ENCODE data around the gene PHOSPHO2.
"Not testable (repeated sequence)": the region's sequence is repeated elsewhere in the genome, so short reads cannot be mapped to it uniquely, and the experiment has no call there.

Gene PHOSPHO2

DNA sequence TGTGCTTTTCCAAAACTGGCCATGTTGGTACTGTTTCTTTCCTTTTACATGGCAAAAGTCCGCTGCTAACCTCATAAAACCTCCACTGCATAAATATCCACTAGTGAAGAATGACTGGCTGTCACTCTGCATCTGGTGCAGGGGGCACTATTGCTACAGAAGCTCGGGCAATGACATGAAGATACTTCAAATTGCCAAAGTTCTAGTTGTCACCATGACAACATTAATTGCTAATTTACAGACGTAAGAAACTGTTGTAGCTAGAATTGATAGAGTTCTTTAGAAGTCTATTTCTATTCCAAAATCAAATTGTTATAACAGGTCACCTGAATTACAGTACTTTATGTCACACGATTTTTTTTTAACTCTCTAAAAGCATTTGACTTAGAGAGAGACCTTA, 909 bp upstream of the PHOSPHO2 start:
- WGBS, 2 donors (ENCODE audit: extremely low coverage in 2 of 2, insufficient read length in 2 of 2, insufficient replicate concordance in 1 of 2) = no CpG with 5 or more reads among the region's 4 CpGs
- H2BK120ac ChIP-seq (ENCODE audit: low read depth, low read length) = no peak overlapping the region
- H4K8ac ChIP-seq (ENCODE audit: low read depth, low read length) = no peak overlapping the region
- H3K23ac ChIP-seq (ENCODE audit: low read depth, low read length, poor library complexity) = no peak overlapping the region
- no peak overlapping the region for H2BK12ac ChIP-seq (ENCODE audit: low read length)
- H2AFZ ChIP-seq (ENCODE audit: low read length) = peak overlapping the region; percentile 88
- H3K18ac ChIP-seq (ENCODE audit: low read length) = no peak overlapping the region
- no peak for DNase-seq (ENCODE audit: low spot score)
- H3K9me3 ChIP-seq (replicated peaks in 1 of 2; ENCODE audit: control insufficient read depth in 2 of 2, insufficient read depth in 1 of 2, low read depth in 1 of 2, low read length in 2 of 2) = peaks cover 1 to 11% of the 10 kb centered on the region in 2 donors
- no peak overlapping the region for H3K9ac ChIP-seq (ENCODE audit: low read depth, low read length, poor library complexity)
- no peaks in the 10 kb centered on the region for H3K4me1 ChIP-seq (ENCODE audit: control insufficient read depth in 2 of 2, insufficient read depth in 1 of 2, low read depth in 1 of 2, low read length in 2 of 2)
- peak overlapping the region in 1 of 2 donors; percentile 67 for H3K4me3 ChIP-seq (ENCODE audit: low read length in 2 of 2)
- no peak overlapping the region for H2BK5ac ChIP-seq (ENCODE audit: low read length)
- H3K4ac ChIP-seq (ENCODE audit: low read length) = no peak overlapping the region
- no peak overlapping the region for H4K91ac ChIP-seq (ENCODE audit: low read depth, low read length, poor library complexity)
- H3K27me3 ChIP-seq (ENCODE audit: control insufficient read depth in 3 of 3, insufficient read depth in 3 of 3, low read depth in 1 of 3, low read length in 3 of 3) = no peaks in the 10 kb centered on the region
- H2BK15ac ChIP-seq (ENCODE audit: low read length) = no peak overlapping the region
- H3K27ac ChIP-seq (replicated peaks; ENCODE audit: low read length) = no peak overlapping the region
- H3K4me2 ChIP-seq (ENCODE audit: insufficient read depth, low read length, poor library complexity, severe bottlenecking) = no peak overlapping the region
- H2AK5ac ChIP-seq (ENCODE audit: low read depth, low read length) = no peak overlapping the region
- H3K14ac ChIP-seq (ENCODE audit: low read length) = no peak overlapping the region
- H3K79me1 ChIP-seq (ENCODE audit: low read depth, low read length) = no peaks in the 10 kb centered on the region
- H3K36me3 ChIP-seq (replicated peaks in 1 of 2; ENCODE audit: control insufficient read depth in 2 of 2, insufficient read depth in 2 of 2, low read length in 2 of 2) = peaks cover 2 to 26% of the 10 kb centered on the region in 2 donors

DNA sequence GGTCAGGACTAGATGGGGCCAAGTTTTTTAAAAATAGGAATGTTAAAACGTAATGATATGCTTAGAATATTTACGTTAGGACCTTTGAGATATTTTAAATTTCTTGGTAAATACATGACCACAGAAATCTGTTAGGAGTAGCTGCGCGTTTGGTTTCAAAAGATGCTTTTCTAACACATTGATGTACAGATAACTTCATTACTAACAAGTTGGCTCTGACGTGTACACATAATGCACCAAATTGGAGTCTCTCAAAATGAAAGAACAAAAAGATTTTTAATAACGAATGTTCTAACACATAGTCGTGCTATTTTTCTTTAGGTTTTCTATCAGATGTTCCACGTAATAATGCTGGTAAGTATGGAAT, 608 bp downstream of the PHOSPHO2 start:
- no peak overlapping the region for H3K4ac ChIP-seq (ENCODE audit: low read length)
- no peak overlapping the region for H3K23ac ChIP-seq (ENCODE audit: low read depth, low read length, poor library complexity)
- no peaks in the 10 kb centered on the region for H3K27me3 ChIP-seq (ENCODE audit: control insufficient read depth in 3 of 3, insufficient read depth in 3 of 3, low read depth in 1 of 3, low read length in 3 of 3)
- H2BK5ac ChIP-seq (ENCODE audit: low read length) = no peak overlapping the region
- H4K8ac ChIP-seq (ENCODE audit: low read depth, low read length) = no peak overlapping the region
- peak overlapping the region; percentile 67 to 90 for H3K4me3 ChIP-seq (ENCODE audit: low read length in 2 of 2)
- no peak overlapping the region for H4K91ac ChIP-seq (ENCODE audit: low read depth, low read length, poor library complexity)
- H2BK120ac ChIP-seq (ENCODE audit: low read depth, low read length) = no peak overlapping the region
- peaks cover 2 to 41% of the 10 kb centered on the region in 2 donors for H3K36me3 ChIP-seq (replicated peaks in 1 of 2; ENCODE audit: control insufficient read depth in 2 of 2, insufficient read depth in 2 of 2, low read length in 2 of 2)
- no peak overlapping the region for H3K14ac ChIP-seq (ENCODE audit: low read length)
- no peak overlapping the region for H3K9ac ChIP-seq (ENCODE audit: low read depth, low read length, poor library complexity)
- H2AFZ ChIP-seq (ENCODE audit: low read length) = peak overlapping the region; percentile 88
- H3K4me1 ChIP-seq (ENCODE audit: control insufficient read depth in 2 of 2, insufficient read depth in 1 of 2, low read depth in 1 of 2, low read length in 2 of 2) = no peaks in the 10 kb centered on the region
- no peak overlapping the region for H2AK5ac ChIP-seq (ENCODE audit: low read depth, low read length)
- no peak overlapping the region for H2BK12ac ChIP-seq (ENCODE audit: low read length)
- H3K9me3 ChIP-seq (replicated peaks in 1 of 2; ENCODE audit: control insufficient read depth in 2 of 2, insufficient read depth in 1 of 2, low read depth in 1 of 2, low read length in 2 of 2) = peaks cover 1 to 7% of the 10 kb centered on the region in 2 donors
- H3K4me2 ChIP-seq (ENCODE audit: insufficient read depth, low read length, poor library complexity, severe bottlenecking) = peak overlapping the region; percentile 93
- H3K79me1 ChIP-seq (ENCODE audit: low read depth, low read length) = no peaks in the 10 kb centered on the region
- no peak for DNase-seq (ENCODE audit: low spot score)
- H3K27ac ChIP-seq (replicated peaks; ENCODE audit: low read length) = no peak overlapping the region
- H3K18ac ChIP-seq (ENCODE audit: low read length) = no peak overlapping the region
- no CpG with 5 or more reads among the region's 8 CpGs for WGBS, 2 donors (ENCODE audit: extremely low coverage in 2 of 2, insufficient read length in 2 of 2, insufficient replicate concordance in 1 of 2)
- no peak overlapping the region for H2BK15ac ChIP-seq (ENCODE audit: low read length)

GRCh38 chr2:169696381-169696780, 2.1 kb downstream of the PHOSPHO2 start:
- DNase-seq (ENCODE audit: low spot score) = no peak

DNA sequence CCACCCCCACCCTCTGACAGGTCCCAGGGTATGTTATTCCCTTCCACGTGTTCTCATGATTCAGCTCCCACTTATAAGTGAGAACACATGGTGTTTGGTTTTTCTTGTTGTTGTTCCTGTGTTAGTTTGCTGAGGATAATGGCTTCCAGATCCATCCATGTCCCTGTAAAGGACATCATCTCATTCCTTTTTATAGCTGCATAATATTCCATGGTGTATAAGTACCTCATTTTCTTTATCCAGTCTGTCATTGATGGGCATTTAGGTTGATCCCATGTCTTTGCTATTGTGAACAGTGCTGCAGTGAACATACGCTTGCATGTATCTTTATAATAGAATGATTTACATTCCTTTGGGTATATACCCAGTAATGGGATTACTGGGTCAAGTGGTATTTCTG, 4.9 kb downstream of the PHOSPHO2 start:
- not testable (repeated sequence) for H2AFZ ChIP-seq (ENCODE audit: low read length); H3K23ac ChIP-seq (ENCODE audit: low read depth, low read length, poor library complexity); H3K79me1 ChIP-seq (ENCODE audit: low read depth, low read length)

More at GRCh38 chr2:169696381-169696780, 2.1 kb downstream of the PHOSPHO2 start:
- no peak overlapping the region for H2AFZ ChIP-seq (ENCODE audit: low read length)
- no peak overlapping the region for H3K4me2 ChIP-seq (ENCODE audit: insufficient read depth, low read length, poor library complexity, severe bottlenecking)
- H3K14ac ChIP-seq (ENCODE audit: low read length) = no peak overlapping the region
- H3K9me3 ChIP-seq (replicated peaks in 1 of 2; ENCODE audit: control insufficient read depth in 2 of 2, insufficient read depth in 1 of 2, low read depth in 1 of 2, low read length in 2 of 2) = peaks cover 0 to 2% of the 10 kb centered on the region in 2 donors
- no peak overlapping the region for H3K9ac ChIP-seq (ENCODE audit: low read depth, low read length, poor library complexity)
- no peak overlapping the region for H3K27ac ChIP-seq (replicated peaks; ENCODE audit: low read length)
- no peak overlapping the region for H3K18ac ChIP-seq (ENCODE audit: low read length)
- no peak overlapping the region for H2BK15ac ChIP-seq (ENCODE audit: low read length)
- H3K4me3 ChIP-seq (ENCODE audit: low read length in 2 of 2) = no peak overlapping the region
- no peak overlapping the region for H3K23ac ChIP-seq (ENCODE audit: low read depth, low read length, poor library complexity)
- H2AK5ac ChIP-seq (ENCODE audit: low read depth, low read length) = no peak overlapping the region
- H3K79me1 ChIP-seq (ENCODE audit: low read depth, low read length) = no peaks in the 10 kb centered on the region
- H3K36me3 ChIP-seq (replicated peaks in 1 of 2; ENCODE audit: control insufficient read depth in 2 of 2, insufficient read depth in 2 of 2, low read length in 2 of 2) = peaks cover 2 to 48% of the 10 kb centered on the region in 2 donors
- no peak overlapping the region for H2BK12ac ChIP-seq (ENCODE audit: low read length)
- no peak overlapping the region for H3K4ac ChIP-seq (ENCODE audit: low read length)
- no peak overlapping the region for H4K8ac ChIP-seq (ENCODE audit: low read depth, low read length)
- no peaks in the 10 kb centered on the region for H3K27me3 ChIP-seq (ENCODE audit: control insufficient read depth in 3 of 3, insufficient read depth in 3 of 3, low read depth in 1 of 3, low read length in 3 of 3)
- H2BK120ac ChIP-seq (ENCODE audit: low read depth, low read length) = no peak overlapping the region
- no peaks in the 10 kb centered on the region for H3K4me1 ChIP-seq (ENCODE audit: control insufficient read depth in 2 of 2, insufficient read depth in 1 of 2, low read depth in 1 of 2, low read length in 2 of 2)
- H4K91ac ChIP-seq (ENCODE audit: low read depth, low read length, poor library complexity) = no peak overlapping the region
- H2BK5ac ChIP-seq (ENCODE audit: low read length) = no peak overlapping the region

More for the DNA sequence above, 4.9 kb downstream of the PHOSPHO2 start:
- not testable (repeated sequence) for H2AK5ac ChIP-seq (ENCODE audit: low read depth, low read length); DNase-seq (ENCODE audit: low spot score); H4K91ac ChIP-seq (ENCODE audit: low read depth, low read length, poor library complexity); H3K27me3 ChIP-seq (ENCODE audit: control insufficient read depth in 3 of 3, insufficient read depth in 3 of 3, low read depth in 1 of 3, low read length in 3 of 3); H2BK15ac ChIP-seq (ENCODE audit: low read length); H4K8ac ChIP-seq (ENCODE audit: low read depth, low read length); H3K9me3 ChIP-seq (replicated peaks in 1 of 2; ENCODE audit: control insufficient read depth in 2 of 2, insufficient read depth in 1 of 2, low read depth in 1 of 2, low read length in 2 of 2); H2BK5ac ChIP-seq (ENCODE audit: low read length); H2BK12ac ChIP-seq (ENCODE audit: low read length); H3K18ac ChIP-seq (ENCODE audit: low read length); H3K4me2 ChIP-seq (ENCODE audit: insufficient read depth, low read length, poor library complexity, severe bottlenecking); H3K4me1 ChIP-seq (ENCODE audit: control insufficient read depth in 2 of 2, insufficient read depth in 1 of 2, low read depth in 1 of 2, low read length in 2 of 2); H2BK120ac ChIP-seq (ENCODE audit: low read depth, low read length); H3K4ac ChIP-seq (ENCODE audit: low read length); H3K9ac ChIP-seq (ENCODE audit: low read depth, low read length, poor library complexity); H3K27ac ChIP-seq (replicated peaks; ENCODE audit: low read length); H3K14ac ChIP-seq (ENCODE audit: low read length)
- Histone ChIP-seq H3K36me3 (replicated peaks in 1 of 2; ENCODE audit: control insufficient read depth in 2 of 2, insufficient read depth in 2 of 2, low read length in 2 of 2) (peaks cover 6 to 69% of the 10 kb centered on the region in 2 donors), H3K4me3 (ENCODE audit: low read length in 2 of 2) (peak overlapping the region in 1 of 2 donors; percentile 34)
- WGBS, 2 donors (ENCODE audit: extremely low coverage in 2 of 2, insufficient read length in 2 of 2, insufficient replicate concordance in 1 of 2) = no CpG with 5 or more reads among the region's 2 CpGs
